ENCODE measurements around the gene CDK19.

GRCh38 chr6:110561696-110562095, 253.6 kb downstream of the CDK19 start:
- TF ChIP-seq, protein P1, sequence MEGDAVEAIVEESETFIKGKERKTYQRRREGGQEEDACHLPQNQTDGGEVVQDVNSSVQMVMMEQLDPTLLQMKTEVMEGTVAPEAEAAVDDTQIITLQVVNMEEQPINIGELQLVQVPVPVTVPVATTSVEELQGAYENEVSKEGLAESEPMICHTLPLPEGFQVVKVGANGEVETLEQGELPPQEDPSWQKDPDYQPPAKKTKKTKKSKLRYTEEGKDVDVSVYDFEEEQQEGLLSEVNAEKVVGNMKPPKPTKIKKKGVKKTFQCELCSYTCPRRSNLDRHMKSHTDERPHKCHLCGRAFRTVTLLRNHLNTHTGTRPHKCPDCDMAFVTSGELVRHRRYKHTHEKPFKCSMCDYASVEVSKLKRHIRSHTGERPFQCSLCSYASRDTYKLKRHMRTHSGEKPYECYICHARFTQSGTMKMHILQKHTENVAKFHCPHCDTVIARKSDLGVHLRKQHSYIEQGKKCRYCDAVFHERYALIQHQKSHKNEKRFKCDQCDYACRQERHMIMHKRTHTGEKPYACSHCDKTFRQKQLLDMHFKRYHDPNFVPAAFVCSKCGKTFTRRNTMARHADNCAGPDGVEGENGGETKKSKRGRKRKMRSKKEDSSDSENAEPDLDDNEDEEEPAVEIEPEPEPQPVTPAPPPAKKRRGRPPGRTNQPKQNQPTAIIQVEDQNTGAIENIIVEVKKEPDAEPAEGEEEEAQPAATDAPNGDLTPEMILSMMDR (IDR thresholded peaks at IDR 0.05) = no peak
- TF ChIP-seq POLR2AphosphoS5 (IDR thresholded peaks at IDR 0.05) = no peak
- no peak for TF ChIP-seq POLR2A (IDR thresholded peaks at IDR 0.05)
